GM12878 (cell line): ENCODE data around the gene TEX54. TPM values are rescaled to one million over a fixed set of nuclear protein-coding genes. Genes with fewer than 3 reads are reported as not detected.

Source experiments
- ASH2L ChIP-seq: fragments of 300-600, 200-600 bp; sonication (generic); IDR thresholded peaks from 2 replicates; pipeline ENCODE4 v1.6.1; 2017; ENCODE audit warnings: low read depth, mild to moderate bottlenecking, borderline replicate concordance
- BACH1 ChIP-seq: fragments of 450-650 bp; IDR thresholded peaks from 2 replicates; pipeline ENCODE4 v1.6.1; 2017; ENCODE audit warnings: mild to moderate bottlenecking, borderline replicate concordance
- BCL3 ChIP-seq: IDR thresholded peaks from 2 replicates; pipeline ENCODE4 v1.6.1; 2011; ENCODE audit warnings: borderline replicate concordance, low read depth, mild to moderate bottlenecking, moderate library complexity, low read length; ENCODE audit not compliant: insufficient read depth, poor library complexity, severe bottlenecking
- CHD1 ChIP-seq: IDR thresholded peaks from 2 replicates; pipeline ENCODE4 v1.6.1; 2012; ENCODE audit warnings: low read depth, low read length, improper control_type of control experiment
- EGR1 ChIP-seq, 2 experiments: IDR thresholded peaks; 1 replicate in 1 of 2; 2 replicates in 1 of 2; pipeline ENCODE4 v1.6.1; 2011 to 2012; ENCODE audit warnings: low read depth in 2 of 2, low read length in 2 of 2, borderline replicate concordance in 1 of 2, mild to moderate bottlenecking in 1 of 2, moderate library complexity in 1 of 2
- ESRRA ChIP-seq: IDR thresholded peaks from 2 replicates; pipeline ENCODE4 v1.6.1; 2012; ENCODE audit warnings: mild to moderate bottlenecking, low read length, improper control_type of control experiment
- HCFC1 ChIP-seq: fragments of 150-350 bp; IDR thresholded peaks from 2 replicates; pipeline ENCODE4 v1.6.1; 2014; ENCODE audit warnings: low read length
- HSF1 ChIP-seq: fragments of 150-350 bp; IDR thresholded peaks from 2 replicates; pipeline ENCODE4 v1.6.1; 2014; ENCODE audit warnings: mild to moderate bottlenecking, low read depth, low read length
- IKZF1 ChIP-seq: fragments of 450-650 bp; conservative IDR thresholded peaks from 2 replicates; pipeline ENCODE4 v1.6.1; 2017; ENCODE audit warnings: antibody characterized with exemption, mild to moderate bottlenecking
- MEF2B ChIP-seq: fragments of 450-650 bp; IDR thresholded peaks from 2 replicates; pipeline ENCODE4 v1.6.1; 2018; ENCODE audit warnings: mild to moderate bottlenecking, moderate library complexity; ENCODE audit not compliant: partially characterized antibody, poor library complexity, severe bottlenecking
- MYC ChIP-seq: IDR thresholded peaks from 2 replicates; pipeline ENCODE4 v1.6.1; 2011; ENCODE audit warnings: mild to moderate bottlenecking, low read length, moderate library complexity, inconsistent platforms; ENCODE audit not compliant: insufficient read depth, insufficient replicate concordance, insufficient read length, severe bottlenecking
- NR2C2 ChIP-seq: IDR thresholded peaks from 2 replicates; pipeline ENCODE4 v1.6.1; 2011; ENCODE audit warnings: borderline replicate concordance, low read depth; ENCODE audit not compliant: control insufficient read depth, insufficient read length
- NR2F1 ChIP-seq: fragments of 450-650 bp; conservative IDR thresholded peaks from 2 replicates; pipeline ENCODE4 v1.6.1; 2017; ENCODE audit warnings: mild to moderate bottlenecking
- PAX5 ChIP-seq: IDR thresholded peaks from 2 replicates; pipeline ENCODE4 v1.6.1; 2011; ENCODE audit warnings: low read depth, low read length, borderline replicate concordance
- SREBF2 ChIP-seq: IDR thresholded peaks from 2 replicates; pipeline ENCODE4 v1.6.1; 2012; ENCODE audit warnings: mild to moderate bottlenecking, low read length
- STAT3 ChIP-seq: IDR thresholded peaks from 2 replicates; pipeline ENCODE4 v1.6.1; 2011; ENCODE audit warnings: low read depth, low read length, improper control_type of control experiment
- TAF1 ChIP-seq: IDR thresholded peaks from 2 replicates; pipeline ENCODE4 v1.6.1; 2011; ENCODE audit warnings: mild to moderate bottlenecking, low read depth, low read length, borderline replicate concordance
- ZBTB33 ChIP-seq: fragments of 450-650 bp; IDR thresholded peaks from 2 replicates; pipeline ENCODE4 v1.6.1; 2017; ENCODE audit warnings: mild to moderate bottlenecking
- ZBTB4 ChIP-seq: fragments of 450-650 bp; formaldehyde crosslinking; IDR thresholded peaks from 2 replicates; pipeline ENCODE4 v1.4.0; 2022; ENCODE audit warnings: mild to moderate bottlenecking, moderate library complexity
- polyA plus RNA-seq, 11 experiments: library from polyadenylated mRNA; depleted of rRNA in 4 of 11; unstranded in 6 of 11; stranded (reverse) in 5 of 11; fragments of >200 nt; fragmentation: Nextera tagmentation in 4 of 11; fragmentation: Illumina TruSeq in 1 of 11; extraction: Ambion mirVana in 4 of 11; extraction: Trizol in 1 of 11; gene quantifications; 1 replicate in 1 of 11; 2 replicates in 10 of 11; pipeline versions ENCODE4 v1.2.1 to v1.2.3, GENCODE V29; 2011 to 2016; ENCODE audit warnings: inconsistent platforms in 2 of 11, missing spikeins in 2 of 11, low read depth in 1 of 11
- total RNA-seq, 4 experiments: library from RNA; depleted of rRNA in 3 of 4; stranded (reverse); fragments of >200 nt in 3 of 4; fragmentation: Illumina TruSeq in 1 of 4; extraction: Trizol in 1 of 4; gene quantifications; 2 replicates each; pipeline versions ENCODE4 v1.2.1 to v1.2.3, GENCODE V29; 2013 to 2021

The TEX54 gene
- total and polyA plus RNA-seq, 10 of the 15 experiments (the other 5 are each of a cell fraction or from before 2014, with no cell fraction given) = 0.38 to 0.68 (median 0.51) TPM; not detected in 7

GRCh38 chr11:62791501-62792201 is 41.0 kb downstream of the TEX54 start, which contains the start of gene TMEM223 (continued):
- no peak for TF ChIP-seq HSF1
- TF ChIP-seq ZBTB33 = no peak
- no peak for TF ChIP-seq CHD1
- TF ChIP-seq NR2F1 = 0 out of 2 replicates have a peak, but pooled peaks have one; percentile 45
- peak in 1 of 2 experiments; percentile 81; a peak in 2 of 3 replicates for TF ChIP-seq EGR1 (IDR thresholded peaks at IDR 0.05; ENCODE audit: borderline replicate concordance in 1 of 2, low read depth in 2 of 2, low read length in 2 of 2)
- TF ChIP-seq MEF2B = no peak
- peak; percentile 43; the same call in 1 of the 2 replicates for TF ChIP-seq HCFC1
- peak; percentile 94 for TF ChIP-seq BCL3
- peak; percentile 19 for TF ChIP-seq MYC
- TF ChIP-seq ASH2L = peak; percentile 37; the same call in 1 of the 2 replicates
- no peak for TF ChIP-seq STAT3
- TF ChIP-seq TAF1 = peak; percentile 84
- TF ChIP-seq PAX5 = peak; percentile 43; the same call in 1 of the 2 replicates
- no peak for TF ChIP-seq NR2C2
- no peak for TF ChIP-seq SREBF2
- peak; percentile 42 for TF ChIP-seq IKZF1
- no peak for TF ChIP-seq ZBTB4 (CRISPR knock-in tag)
- TF ChIP-seq BACH1 = peak; percentile 89
- TF ChIP-seq ESRRA = no peak
